HG03520 (cell line): ENCODE data around the gene SPDYE6.
A peak's percentile ranks its signal among the peaks of the same experiment; 100 is the strongest.
"Not testable (repeated sequence)": the region's sequence is repeated elsewhere in the genome, so short reads cannot be mapped to it uniquely, and the experiment has no call there.

Source experiments
- ATAC-seq: cut with Tn5 transposase; IDR thresholded peaks from one replicate; pipeline ENCODE4 v1.9.1; 2021; ENCODE audit warnings: mild to moderate bottlenecking, moderate library complexity; ENCODE audit not compliant: unreplicated experiment

Gene SPDYE6

GRCh38 chr7:102364394-102364886 lies 8.2 kb upstream of the SPDYE6 start:
- not testable (repeated sequence) for ATAC-seq

- peak; percentile 97 for ATAC-seq
Measured at GRCh38 chr7:102363549-102364393, 7.5 kb upstream of the SPDYE6 start.

GRCh38 chr7:102346983-102347382 lies 9.3 kb downstream of the SPDYE6 start:
- ATAC-seq = not testable (repeated sequence)

GRCh38 chr7:102340599-102341368 lies 15.5 kb downstream of the SPDYE6 start:
- ATAC-seq = not testable (repeated sequence)

- not testable (repeated sequence) for ATAC-seq
Measured at GRCh38 chr7:102337420-102337819, 18.8 kb downstream of the SPDYE6 start.

GRCh38 chr7:102337002-102337401 lies 19.2 kb downstream of the SPDYE6 start:
- ATAC-seq = not testable (repeated sequence)

- not testable (repeated sequence) for ATAC-seq
Measured at GRCh38 chr7:102335574-102335973, 20.7 kb downstream of the SPDYE6 start.

- not testable (repeated sequence) for ATAC-seq
Measured at GRCh38 chr7:102330666-102331460, 25.4 kb downstream of the SPDYE6 start.

- not testable (repeated sequence) for ATAC-seq
Measured at GRCh38 chr7:102329366-102329765, 26.9 kb downstream of the SPDYE6 start.

GRCh38 chr7:102328863-102329262 lies 27.4 kb downstream of the SPDYE6 start:
- not testable (repeated sequence) for ATAC-seq

GRCh38 chr7:102327183-102327582 lies 29.1 kb downstream of the SPDYE6 start:
- not testable (repeated sequence) for ATAC-seq

- ATAC-seq = no peak
Measured at GRCh38 chr7:102326157-102326889, 29.9 kb downstream of the SPDYE6 start.

- ATAC-seq = not testable (repeated sequence)
Measured at GRCh38 chr7:102325106-102325505, 31.1 kb downstream of the SPDYE6 start.

- ATAC-seq = no peak
Measured at GRCh38 chr7:102323914-102324195, 32.4 kb downstream of the SPDYE6 start.

- no peak for ATAC-seq
Measured at GRCh38 chr7:102322202-102322715, 34.0 kb downstream of the SPDYE6 start.

GRCh38 chr7:102321351-102322201 lies 34.7 kb downstream of the SPDYE6 start:
- no peak for ATAC-seq

GRCh38 chr7:102320601-102321350 lies 35.5 kb downstream of the SPDYE6 start:
- no peak for ATAC-seq

- no peak for ATAC-seq
Measured at GRCh38 chr7:102320181-102320580, 36.1 kb downstream of the SPDYE6 start.
